Ovary (tissue), 9 donors: ENCODE data around the gene REEP3. TPM values are rescaled to one million over a fixed set of nuclear protein-coding genes. Genes with fewer than 3 reads are reported as not detected.

Source experiments
- DNase-seq, 5 donors: peaks; one replicate each; pipeline ENCODE4 v3.0.0-alpha.2; 2019 to 2020
- H3K27ac ChIP-seq, 2 donors: fragments of 200-600 bp; one replicate each; pipeline versions ENCODE4 v1.5.1 to v1.8.0; 2019 to 2022
- H3K27me3 ChIP-seq: fragments of 200-600 bp; one replicate; pipeline ENCODE4 v1.8.0; 2022
- H3K36me3 ChIP-seq: fragments of 200-600 bp; sonication (generic); one replicate; pipeline ENCODE4 v1.5.1; 2019
- H3K4me1 ChIP-seq: one replicate; pipeline ENCODE4 v1.8.1; 2013; ENCODE audit warnings: mild to moderate bottlenecking, moderate library complexity; ENCODE audit not compliant: insufficient read depth
- H3K4me3 ChIP-seq: fragments of 200-600 bp; sonication (generic); one replicate; pipeline ENCODE4 v1.5.1; 2017
- H3K9me3 ChIP-seq, 2 donors: fragments of 200-600 bp in 1 of 2; sonication (generic) in 1 of 2; one replicate each; pipeline versions ENCODE4 v1.5.1 to v1.8.1; 2013 to 2019; ENCODE audit warnings: mild to moderate bottlenecking in 1 of 2, moderate library complexity in 1 of 2
- CTCF ChIP-seq, 3 donors: fragments of 450-650 bp in 2 of 3; fragments of 200-600 bp in 1 of 3; IDR thresholded peaks; one replicate each; pipeline versions ENCODE4 v1.5.1 to v1.8.0; 2016 to 2022; ENCODE audit warnings: antibody characterized with exemption in 3 of 3, mild to moderate bottlenecking in 1 of 3
- EP300 ChIP-seq: sonication (generic); formaldehyde crosslinking; IDR thresholded peaks from one replicate; pipeline ENCODE4 v1.6.1; 2017; ENCODE audit warnings: antibody characterized with exemption
- POLR2A ChIP-seq: fragments of 450-650 bp; IDR thresholded peaks from one replicate; pipeline ENCODE4 v1.6.1; 2017; ENCODE audit warnings: antibody characterized with exemption, mild to moderate bottlenecking, moderate library complexity
- WGBS, 3 donors: extraction: QIAGEN DNeasy Blood & Tissue Kit in 1 of 3; methylation state at CpG; one replicate each; pipeline versions ENCODE4 v1.1.5 to v1.1.7; 2013 to 2017; 5-methylcytosine and 5-hydroxymethylcytosine counted together
- intact Hi-C, 4 donors: fragments of 100-400 bp; cut with DNase I; formaldehyde crosslinking; loops; one replicate each; pipeline versions ENCODE4 v1.11.0 to v1.15.1; 2022 to 2023
- polyA plus RNA-seq, 2 donors: library from polyadenylated mRNA; stranded (reverse); fragments of 200-250 nt in 1 of 2; fragments of 350-450 nt in 1 of 2; fragmentation: Illumina TruSeq in 1 of 2; extraction: RNeasy Lipid Tissue Mini Kit (QIAGEN cat#74804) in 1 of 2; gene quantifications; one replicate each; pipeline ENCODE4 v1.2.3, GENCODE V29; 2013 to 2014
- total RNA-seq, 7 donors: library from RNA; depleted of rRNA in 2 of 7; stranded (reverse); fragments of >200 nt in 2 of 7; fragmentation: NEBNext Ultra II Directional in 3 of 7; extraction: Animal tissue kit (Norgen Biotek cat#: 25700) in 3 of 7; gene quantifications; one replicate each; pipeline versions ENCODE4 v1.1.0 to v1.2.4, GENCODE V29; 2016 to 2023
- donor health status: DM: no; HTN: no; CAD: no; lungs with moderate emphysema.
- donor health status: DM: no; HTN: no; CAD: no.
- donor health status: Bipolar disorder and iron deficiency.
- donor health status: DM: yes; HTN: yes; CAD: no.
- donor health status: DM: no; HTN: no; CAD: no.
- donor health status: DM: yes; HTN: yes; CAD: no.

The REEP3 gene
- total and polyA plus RNA-seq, 9 donors = 9.3 to 30.5 (median 23.1) TPM

- H3K4me3 ChIP-seq = no peak overlapping the region
- H3K27ac ChIP-seq = no peak overlapping the region
- intact Hi-C loops = no loop called here
- H3K9me3 ChIP-seq = no peaks in the 10 kb centered on the region
- H3K36me3 ChIP-seq = no peaks in the 10 kb centered on the region
- TF ChIP-seq CTCF (IDR thresholded peaks at IDR 0.05) (no peak), EP300 (no peak), POLR2A (no peak)
- 89 to 96% (median 92%) methylated on average over 5 of the region's 5 CpGs for WGBS, 3 donors
- peaks cover 3% of the 10 kb centered on the region for H3K4me1 ChIP-seq
- no peak for DNase-seq
- H3K27me3 ChIP-seq = no peaks in the 10 kb centered on the region
These were observed 7.0 kb downstream of the REEP3 start for GRCh38 chr10:63528084-63528744.

DNA sequence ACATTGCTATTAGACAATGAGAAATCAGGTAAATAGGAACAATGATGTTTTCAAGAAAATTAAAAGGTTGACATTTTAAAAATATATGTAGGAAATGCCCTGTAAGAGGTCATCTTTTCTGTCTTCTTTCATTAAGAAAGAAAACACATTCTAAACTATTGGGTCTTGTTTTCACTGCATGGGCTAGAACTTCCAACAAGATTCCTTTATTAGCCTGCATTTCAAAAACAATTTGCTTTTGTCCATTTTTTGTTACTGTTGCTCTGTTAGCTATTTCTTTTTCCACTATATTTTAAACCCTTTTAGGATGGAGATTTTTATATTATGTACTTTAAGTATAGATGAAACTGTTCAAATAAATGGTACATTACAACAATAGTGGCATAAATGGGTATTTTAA, 9.2 kb downstream of the REEP3 start:
- H3K4me1 ChIP-seq = peaks cover 2% of the 10 kb centered on the region
- TF ChIP-seq EP300 (no peak), CTCF (IDR thresholded peaks at IDR 0.05) (no peak), POLR2A (no peak)
- H3K9me3 ChIP-seq = no peaks in the 10 kb centered on the region
- H3K27ac ChIP-seq = no peak overlapping the region
- intact Hi-C loops = no loop called here
- DNase-seq = no peak
- H3K36me3 ChIP-seq = no peaks in the 10 kb centered on the region
- H3K4me3 ChIP-seq = no peak overlapping the region
- no peaks in the 10 kb centered on the region for H3K27me3 ChIP-seq

DNA sequence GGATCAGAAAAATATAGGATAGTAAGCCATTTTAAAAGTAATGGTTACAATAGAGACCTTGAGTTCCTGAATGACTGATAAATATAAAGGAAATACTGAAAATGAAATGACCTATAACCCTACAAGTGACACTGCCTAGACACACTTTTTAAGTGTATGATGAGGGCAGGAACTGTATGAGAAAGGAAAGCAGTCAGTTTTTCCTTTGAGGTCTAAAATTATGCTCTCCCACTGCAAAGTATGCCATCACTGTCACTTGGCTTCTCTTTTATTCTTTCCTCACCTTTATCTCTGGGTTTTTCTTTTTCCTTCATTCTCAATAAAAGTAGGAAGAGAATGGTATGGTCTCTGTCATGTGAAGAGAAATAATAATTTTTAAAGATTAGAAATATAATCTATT, 13.5 kb downstream of the REEP3 start:
- H3K27ac ChIP-seq = no peak overlapping the region
- H3K4me3 ChIP-seq = no peak overlapping the region
- DNase-seq = no peak
- intact Hi-C loops = no loop called here
- no peaks in the 10 kb centered on the region for H3K36me3 ChIP-seq
- H3K4me1 ChIP-seq = no peaks in the 10 kb centered on the region
- TF ChIP-seq CTCF (IDR thresholded peaks at IDR 0.05) (no peak), POLR2A (no peak), EP300 (no peak)
- no peaks in the 10 kb centered on the region for H3K9me3 ChIP-seq
- H3K27me3 ChIP-seq = no peaks in the 10 kb centered on the region

DNA sequence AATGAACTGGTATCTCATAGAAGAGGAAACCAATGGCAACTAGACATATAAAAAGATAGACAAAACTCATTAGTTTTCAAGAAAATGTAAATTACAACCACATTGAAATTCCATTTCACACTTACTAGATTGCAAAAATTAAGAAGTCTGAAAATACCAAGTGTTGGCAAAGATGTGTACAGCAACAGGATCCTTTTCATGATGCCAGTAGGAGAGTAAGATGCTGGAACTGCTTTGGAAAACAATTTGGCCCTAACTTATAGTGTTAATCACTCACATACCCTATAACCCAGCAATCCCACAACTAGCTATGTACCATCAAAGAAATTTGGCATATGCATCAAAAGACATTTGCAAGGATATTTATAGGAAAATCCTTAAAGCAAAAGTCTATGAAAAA, 15.5 kb downstream of the REEP3 start:
- Histone ChIP-seq H3K27me3 (no peaks in the 10 kb centered on the region), H3K36me3 (no peaks in the 10 kb centered on the region), H3K4me3 (no peak overlapping the region), H3K27ac (no peak overlapping the region), H3K4me1 (no peaks in the 10 kb centered on the region), H3K9me3 (no peaks in the 10 kb centered on the region)
- intact Hi-C loops = no loop called here
- no peak for DNase-seq
- no peak for TF ChIP-seq CTCF (IDR thresholded peaks at IDR 0.05)
- no peak for TF ChIP-seq EP300
- TF ChIP-seq POLR2A = no peak
